22Rv1 (cell line): Measurements from ENCODE around the gene NFIL3.

Source experiments
- ZFX ChIP-seq: fragments of 450-650 bp; IDR thresholded peaks from 2 replicates; pipeline ENCODE4 v1.6.1; 2017; ENCODE audit warnings: antibody characterized with exemption, borderline replicate concordance
- TF ChIP-seq, protein P1 (sequence below): fragments of 450-650 bp; IDR thresholded peaks from 2 replicates; pipeline ENCODE4 v1.5.1; 2017; ENCODE audit warnings: mild to moderate bottlenecking

DNA sequence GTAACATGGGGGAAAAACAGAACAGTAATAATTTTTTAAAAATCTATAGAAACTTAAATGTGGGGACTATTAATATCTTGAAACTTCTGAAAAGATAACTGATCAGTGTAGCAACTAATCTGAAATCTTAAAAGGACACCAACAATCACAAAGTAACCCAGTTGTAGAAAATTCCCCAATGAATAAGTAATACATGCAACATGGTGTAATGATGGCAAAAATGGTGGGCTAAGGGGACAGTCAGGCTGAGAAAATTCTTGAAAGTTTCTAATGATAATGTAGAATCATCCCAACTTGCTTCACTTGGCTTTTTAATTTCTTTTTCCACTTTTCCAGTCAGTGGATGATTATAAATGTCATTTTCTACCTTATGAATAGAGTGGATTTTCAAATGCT, 5.4 kb downstream of the NFIL3 start:
- TF ChIP-seq, protein P1, sequence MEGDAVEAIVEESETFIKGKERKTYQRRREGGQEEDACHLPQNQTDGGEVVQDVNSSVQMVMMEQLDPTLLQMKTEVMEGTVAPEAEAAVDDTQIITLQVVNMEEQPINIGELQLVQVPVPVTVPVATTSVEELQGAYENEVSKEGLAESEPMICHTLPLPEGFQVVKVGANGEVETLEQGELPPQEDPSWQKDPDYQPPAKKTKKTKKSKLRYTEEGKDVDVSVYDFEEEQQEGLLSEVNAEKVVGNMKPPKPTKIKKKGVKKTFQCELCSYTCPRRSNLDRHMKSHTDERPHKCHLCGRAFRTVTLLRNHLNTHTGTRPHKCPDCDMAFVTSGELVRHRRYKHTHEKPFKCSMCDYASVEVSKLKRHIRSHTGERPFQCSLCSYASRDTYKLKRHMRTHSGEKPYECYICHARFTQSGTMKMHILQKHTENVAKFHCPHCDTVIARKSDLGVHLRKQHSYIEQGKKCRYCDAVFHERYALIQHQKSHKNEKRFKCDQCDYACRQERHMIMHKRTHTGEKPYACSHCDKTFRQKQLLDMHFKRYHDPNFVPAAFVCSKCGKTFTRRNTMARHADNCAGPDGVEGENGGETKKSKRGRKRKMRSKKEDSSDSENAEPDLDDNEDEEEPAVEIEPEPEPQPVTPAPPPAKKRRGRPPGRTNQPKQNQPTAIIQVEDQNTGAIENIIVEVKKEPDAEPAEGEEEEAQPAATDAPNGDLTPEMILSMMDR = no peak
- TF ChIP-seq ZFX = no peak
